WERI-Rb-1 (cell line): ENCODE results near the gene MAGIX.
A peak's percentile ranks its signal among the peaks of the same experiment; 100 is the strongest.

Source experiments
- DNase-seq: peaks from one replicate; pipeline ENCODE4 v3.0.0-alpha.2; 2020
- H3K27ac ChIP-seq: fragments of 250-450 bp; sonication (Bioruptor Pico); 2 replicates; pipeline ENCODE4 v1.5.1; 2020; ENCODE audit warnings: mild to moderate bottlenecking, moderate library complexity
- H3K27me3 ChIP-seq: fragments of 250-450 bp; sonication (Bioruptor Pico); 2 replicates; pipeline ENCODE4 v1.5.1; 2021; ENCODE audit warnings: mild to moderate bottlenecking, low read depth, moderate library complexity; ENCODE audit not compliant: insufficient read depth, severe bottlenecking
- H3K36me3 ChIP-seq: fragments of 250-450 bp; sonication (Bioruptor Pico); 2 replicates; pipeline ENCODE4 v1.5.1; 2020; ENCODE audit warnings: mild to moderate bottlenecking, moderate library complexity
- H3K4me3 ChIP-seq: 2 replicates; pipeline ENCODE4 v1.5.1; 2011; ENCODE audit warnings: low read depth, mild to moderate bottlenecking, control low read depth, low read length
- H3K9me3 ChIP-seq: fragments of 250-450 bp; sonication (Bioruptor Pico); 2 replicates; pipeline ENCODE4 v1.5.1; 2021; ENCODE audit warnings: mild to moderate bottlenecking, moderate library complexity; ENCODE audit not compliant: severe bottlenecking
- TF ChIP-seq, protein P1 (sequence below): IDR thresholded peaks from 2 replicates; pipeline ENCODE4 v1.5.1; 2011; ENCODE audit warnings: low read depth, mild to moderate bottlenecking, control low read depth, inconsistent platforms, low read length

Gene MAGIX

DNA sequence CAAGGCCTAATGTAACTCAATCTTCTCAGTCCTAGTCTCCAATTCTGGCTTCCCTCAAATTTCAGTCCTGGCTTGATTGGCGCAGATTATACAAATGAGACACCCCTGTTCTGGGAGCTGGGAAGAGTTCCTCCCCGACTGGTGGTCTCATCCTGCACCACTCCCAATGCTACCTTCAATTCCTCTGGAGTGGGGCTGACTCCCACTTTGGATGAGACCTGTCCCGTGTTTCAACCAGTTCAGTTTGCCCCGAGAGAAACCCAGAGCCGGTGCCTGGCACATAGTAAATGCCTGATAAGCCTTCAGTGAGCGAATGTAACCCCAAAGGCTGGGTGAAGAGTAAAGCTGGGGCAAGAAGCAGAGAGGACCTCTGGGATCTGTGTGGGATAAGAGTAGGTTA lies 41.5 kb downstream of the MAGIX start:
- Histone ChIP-seq H3K36me3 (peaks cover 9% of the 10 kb centered on the region), H3K4me3 (no peak overlapping the region), H3K27ac (no peak overlapping the region), H3K9me3 (no peaks in the 10 kb centered on the region), H3K27me3 (no peaks in the 10 kb centered on the region)
- no peak for DNase-seq
- TF ChIP-seq, protein P1, sequence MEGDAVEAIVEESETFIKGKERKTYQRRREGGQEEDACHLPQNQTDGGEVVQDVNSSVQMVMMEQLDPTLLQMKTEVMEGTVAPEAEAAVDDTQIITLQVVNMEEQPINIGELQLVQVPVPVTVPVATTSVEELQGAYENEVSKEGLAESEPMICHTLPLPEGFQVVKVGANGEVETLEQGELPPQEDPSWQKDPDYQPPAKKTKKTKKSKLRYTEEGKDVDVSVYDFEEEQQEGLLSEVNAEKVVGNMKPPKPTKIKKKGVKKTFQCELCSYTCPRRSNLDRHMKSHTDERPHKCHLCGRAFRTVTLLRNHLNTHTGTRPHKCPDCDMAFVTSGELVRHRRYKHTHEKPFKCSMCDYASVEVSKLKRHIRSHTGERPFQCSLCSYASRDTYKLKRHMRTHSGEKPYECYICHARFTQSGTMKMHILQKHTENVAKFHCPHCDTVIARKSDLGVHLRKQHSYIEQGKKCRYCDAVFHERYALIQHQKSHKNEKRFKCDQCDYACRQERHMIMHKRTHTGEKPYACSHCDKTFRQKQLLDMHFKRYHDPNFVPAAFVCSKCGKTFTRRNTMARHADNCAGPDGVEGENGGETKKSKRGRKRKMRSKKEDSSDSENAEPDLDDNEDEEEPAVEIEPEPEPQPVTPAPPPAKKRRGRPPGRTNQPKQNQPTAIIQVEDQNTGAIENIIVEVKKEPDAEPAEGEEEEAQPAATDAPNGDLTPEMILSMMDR: no peak

DNA sequence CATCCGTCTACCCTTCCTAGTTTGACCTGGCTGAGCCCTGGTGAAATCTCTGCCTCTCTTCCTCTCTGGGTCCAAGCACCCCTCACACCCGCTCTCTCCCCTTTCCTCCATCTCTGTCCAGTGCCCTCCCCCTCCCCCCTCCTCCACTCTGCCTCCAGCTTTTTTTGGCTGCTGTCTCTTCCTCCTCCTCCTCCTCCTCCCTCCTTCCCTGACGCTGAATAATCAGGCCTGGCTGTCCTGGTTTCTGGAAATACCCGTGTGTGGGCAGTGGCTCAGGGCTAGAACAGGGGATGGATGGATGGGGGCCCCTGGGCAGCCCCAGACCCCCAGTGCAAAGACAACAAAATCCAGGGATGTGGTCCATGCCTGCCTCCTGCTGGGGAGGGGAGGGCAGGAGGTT lies 42.2 kb downstream of the MAGIX start:
- DNase-seq: no peak
- TF ChIP-seq, protein P1: no peak
- Histone ChIP-seq H3K4me3 (no peak overlapping the region), H3K36me3 (peaks cover 10% of the 10 kb centered on the region), H3K27ac (no peak overlapping the region), H3K9me3 (no peaks in the 10 kb centered on the region), H3K27me3 (peaks cover 5% of the 10 kb centered on the region)

DNA sequence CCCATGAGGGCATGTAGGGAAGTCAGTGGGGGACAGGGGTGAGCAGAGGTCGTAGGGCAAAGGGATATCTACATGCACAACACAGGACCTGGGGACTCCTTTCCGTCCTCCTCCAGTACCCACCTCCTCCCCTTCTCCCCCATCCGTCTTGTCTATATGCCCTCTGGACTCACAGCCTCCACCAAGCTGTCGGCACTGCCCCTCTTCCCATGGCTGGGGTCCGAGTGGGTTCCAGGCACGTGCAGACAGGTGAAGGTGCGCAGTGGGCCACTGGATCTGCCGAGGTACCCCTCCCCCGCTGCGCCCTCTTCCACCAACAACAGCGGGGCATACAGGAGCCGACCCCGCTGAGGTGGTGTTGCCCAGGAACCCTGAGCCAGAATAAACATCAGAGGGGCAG lies 42.9 kb downstream of the MAGIX start:
- Histone ChIP-seq H3K9me3 (no peaks in the 10 kb centered on the region), H3K27ac (no peak overlapping the region), H3K36me3 (peaks cover 8% of the 10 kb centered on the region), H3K27me3 (peaks cover 7% of the 10 kb centered on the region), H3K4me3 (no peak overlapping the region)
- TF ChIP-seq, protein P1: no peak
- DNase-seq: no peak

DNA sequence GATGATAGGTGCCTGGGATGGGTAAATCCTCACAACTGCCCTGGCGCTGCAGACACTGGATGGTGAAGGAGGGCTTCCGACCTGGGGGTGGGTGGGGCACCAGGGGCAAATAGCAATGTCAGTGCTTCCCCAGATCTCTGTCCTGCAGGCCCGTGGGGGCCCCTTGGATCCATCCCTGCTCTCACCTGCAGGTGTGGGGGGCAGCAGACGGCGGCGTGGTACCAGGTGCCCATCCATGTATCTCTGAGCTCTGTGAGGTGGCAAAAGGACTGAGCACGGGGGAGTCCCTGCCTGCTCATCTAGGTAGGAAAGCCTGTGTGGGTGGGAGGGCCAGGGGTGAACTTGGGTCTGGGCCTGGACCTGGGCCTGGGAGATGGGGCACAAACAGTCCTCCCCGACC lies 44.0 kb downstream of the MAGIX start:
- Histone ChIP-seq H3K27ac (no peak overlapping the region), H3K36me3 (peaks cover 15% of the 10 kb centered on the region), H3K27me3 (peaks cover 7% of the 10 kb centered on the region), H3K4me3 (no peak overlapping the region), H3K9me3 (no peaks in the 10 kb centered on the region)
- TF ChIP-seq, protein P1: no peak
- no peak for DNase-seq

DNA sequence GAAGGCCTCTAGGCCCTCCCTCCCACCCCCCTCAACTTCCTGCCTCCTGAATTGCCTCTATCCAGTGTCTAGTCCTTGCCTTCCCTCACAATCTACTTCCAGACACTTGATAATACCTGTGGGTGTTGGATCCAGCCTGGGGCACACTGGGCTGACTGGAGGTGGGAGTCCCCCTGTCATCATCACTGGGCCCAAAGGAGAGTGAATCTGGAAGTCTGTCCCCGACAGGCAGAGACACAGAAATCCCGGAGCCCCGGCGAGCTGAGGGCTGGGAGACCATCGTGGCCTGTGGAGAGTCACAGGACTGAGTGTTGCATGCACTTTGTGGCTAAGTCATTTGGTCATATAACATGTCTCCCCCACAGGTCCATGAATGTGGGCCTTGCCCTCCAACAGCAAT lies 45.8 kb downstream of the MAGIX start:
- Histone ChIP-seq H3K27me3 (peaks cover 7% of the 10 kb centered on the region), H3K4me3 (no peak overlapping the region), H3K27ac (no peak overlapping the region), H3K36me3 (peaks cover 31% of the 10 kb centered on the region), H3K9me3 (no peaks in the 10 kb centered on the region)
- TF ChIP-seq, protein P1: no peak
- no peak for DNase-seq

DNA sequence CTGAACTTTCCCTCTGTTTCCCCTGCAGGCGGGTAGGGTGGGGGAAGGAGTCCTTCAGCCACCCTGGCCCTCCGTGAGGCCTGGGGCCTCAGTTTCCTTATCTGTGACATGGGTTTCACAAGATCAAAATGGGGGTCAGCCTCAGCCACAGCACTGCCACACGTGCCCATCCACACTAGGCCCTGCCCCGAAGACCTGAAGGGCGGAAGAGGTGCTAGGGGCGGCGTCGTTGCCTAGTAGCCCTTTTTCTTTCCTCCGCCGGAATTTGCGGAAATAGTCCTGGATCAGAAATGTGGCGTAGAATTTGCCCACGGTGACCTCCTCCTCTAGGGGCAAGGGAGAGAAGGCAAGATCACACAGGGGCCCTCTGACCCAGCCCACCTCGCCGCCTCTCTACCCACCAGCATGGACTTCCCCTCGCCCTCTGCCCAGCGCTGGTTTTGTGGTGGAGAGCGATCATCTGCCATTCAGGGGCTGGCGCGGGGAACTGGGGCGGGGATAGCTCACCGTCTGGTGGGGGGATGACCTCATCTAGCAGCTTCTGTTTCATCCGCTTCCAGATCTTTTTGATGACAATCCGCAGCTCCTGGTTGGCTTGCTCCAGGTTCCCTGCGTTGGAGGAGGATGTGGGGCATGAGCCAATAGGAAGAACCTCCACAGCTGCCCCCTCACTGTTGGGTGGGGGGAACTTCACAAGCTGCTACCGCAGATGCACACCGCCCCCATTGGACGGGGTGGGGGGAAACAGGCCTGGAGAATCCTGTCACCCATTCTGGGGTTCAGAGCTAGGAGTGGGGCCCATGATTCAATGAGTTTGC lies 47.1 kb downstream of the MAGIX start:
- Histone ChIP-seq H3K4me3 (no peak overlapping the region), H3K36me3 (peaks cover 39% of the 10 kb centered on the region), H3K27ac (no peak overlapping the region), H3K9me3 (no peaks in the 10 kb centered on the region), H3K27me3 (peaks cover 7% of the 10 kb centered on the region)
- DNase-seq: peak; percentile 41
- TF ChIP-seq, protein P1: no peak
